K562 (cell line): ENCODE measurements around the gene CLPSL1. TPM values are rescaled to one million over a fixed set of nuclear protein-coding genes. Genes with fewer than 3 reads are reported as not detected.

ENCODE experiments used
- CHD7 ChIP-seq: fragments of 200-600 bp; sonication (generic); IDR thresholded peaks from one replicate; pipeline ENCODE4 v1.6.1; 2012; ENCODE audit warnings: mild to moderate bottlenecking, low read depth, low read length, inconsistent platforms
- MCM3 ChIP-seq: fragments of 450-650 bp; IDR thresholded peaks from 2 replicates; pipeline ENCODE4 v1.6.1; 2016
- MYC ChIP-seq, 2 experiments: fragments of 250-450 bp in 1 of 2; sonication (Bioruptor Pico) in 1 of 2; IDR thresholded peaks; 2 replicates each; pipeline versions ENCODE4 v1.5.1 to v1.6.1; 2012 to 2021; ENCODE audit warnings: low read depth in 2 of 2, borderline replicate concordance in 1 of 2, improper control_type of control experiment in 1 of 2, low read length in 1 of 2, mild to moderate bottlenecking in 1 of 2, moderate library complexity in 1 of 2
- NRF1 ChIP-seq, 2 experiments: fragments of 450-650 bp; IDR thresholded peaks in 1 of 2; conservative IDR thresholded peaks in 1 of 2; 2 replicates each; pipeline ENCODE4 v1.6.1; 2014; ENCODE audit warnings: mild to moderate bottlenecking in 2 of 2
- RBM17 ChIP-seq: fragments of 200-400 bp; formaldehyde crosslinking; IDR thresholded peaks from 2 replicates; pipeline ENCODE4 v1.6.1; 2017; ENCODE audit warnings: low read depth, mild to moderate bottlenecking, low read length, borderline replicate concordance
- ZNF444 ChIP-seq: fragments of 250-450 bp; sonication (Bioruptor Pico); IDR thresholded peaks from 2 replicates; pipeline ENCODE4 v1.4.0; 2020; ENCODE audit warnings: mild to moderate bottlenecking, moderate library complexity
- ZNF57 ChIP-seq: fragments of 450-650 bp; formaldehyde crosslinking; IDR thresholded peaks from 2 replicates; pipeline ENCODE4 v1.4.0; 2020; ENCODE audit warnings: mild to moderate bottlenecking, moderate library complexity
- polyA plus RNA-seq, 8 experiments: library from polyadenylated mRNA; depleted of rRNA in 4 of 8; stranded (reverse) in 5 of 8; unstranded in 3 of 8; fragments of >200 nt; fragmentation: Nextera tagmentation in 2 of 8; fragmentation: Illumina TruSeq in 1 of 8; extraction: Ambion mirVana in 2 of 8; extraction: Trizol in 1 of 8; gene quantifications; 2 replicates each; pipeline versions ENCODE4 v1.2.1 to v1.2.3, GENCODE V29; 2011 to 2014; ENCODE audit warnings: inconsistent platforms in 1 of 8, missing spikeins in 1 of 8
- total RNA-seq, 7 experiments: library from RNA; depleted of rRNA in 6 of 7; stranded (reverse); fragments of >200 nt in 6 of 7; fragmentation: Illumina TruSeq in 2 of 7; extraction: Trizol in 2 of 7; gene quantifications; 2 replicates each; pipeline versions ENCODE4 v1.2.1 to v1.2.3, GENCODE V29; 2011 to 2021; ENCODE audit warnings: low replicate concordance in 1 of 7
- TF ChIP-seq, protein P1 (sequence below), 3 experiments: IDR thresholded peaks in 2 of 3; conservative IDR thresholded peaks in 1 of 3; 2 replicates each; pipeline ENCODE4 v1.5.1; 2011 to 2012; ENCODE audit warnings: low read length in 3 of 3, mild to moderate bottlenecking in 3 of 3, control low read depth in 2 of 3, improper control_type of control experiment in 1 of 3, inconsistent platforms in 1 of 3, low read depth in 1 of 3, mixed read lengths in 1 of 3, moderate library complexity in 1 of 3; ENCODE audit not compliant: insufficient read depth in 2 of 3
- TF ChIP-seq, protein P2 (sequence below): sonication (generic); formaldehyde crosslinking; IDR thresholded peaks from 2 replicates; pipeline ENCODE4 v1.8.0; 2022; ENCODE audit warnings: mild to moderate bottlenecking, low read depth, missing genetic modification reagents

CLPSL1 gene
- total and polyA plus RNA-seq, 9 of the 15 experiments (the other 6 are each of a cell fraction or from before 2014, with no cell fraction given) = not detected

GRCh38 chr6:35731736-35732532 is 48.9 kb upstream of the CLPSL1 start (continued):
- TF ChIP-seq, protein P1, sequence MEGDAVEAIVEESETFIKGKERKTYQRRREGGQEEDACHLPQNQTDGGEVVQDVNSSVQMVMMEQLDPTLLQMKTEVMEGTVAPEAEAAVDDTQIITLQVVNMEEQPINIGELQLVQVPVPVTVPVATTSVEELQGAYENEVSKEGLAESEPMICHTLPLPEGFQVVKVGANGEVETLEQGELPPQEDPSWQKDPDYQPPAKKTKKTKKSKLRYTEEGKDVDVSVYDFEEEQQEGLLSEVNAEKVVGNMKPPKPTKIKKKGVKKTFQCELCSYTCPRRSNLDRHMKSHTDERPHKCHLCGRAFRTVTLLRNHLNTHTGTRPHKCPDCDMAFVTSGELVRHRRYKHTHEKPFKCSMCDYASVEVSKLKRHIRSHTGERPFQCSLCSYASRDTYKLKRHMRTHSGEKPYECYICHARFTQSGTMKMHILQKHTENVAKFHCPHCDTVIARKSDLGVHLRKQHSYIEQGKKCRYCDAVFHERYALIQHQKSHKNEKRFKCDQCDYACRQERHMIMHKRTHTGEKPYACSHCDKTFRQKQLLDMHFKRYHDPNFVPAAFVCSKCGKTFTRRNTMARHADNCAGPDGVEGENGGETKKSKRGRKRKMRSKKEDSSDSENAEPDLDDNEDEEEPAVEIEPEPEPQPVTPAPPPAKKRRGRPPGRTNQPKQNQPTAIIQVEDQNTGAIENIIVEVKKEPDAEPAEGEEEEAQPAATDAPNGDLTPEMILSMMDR (IDR thresholded peaks at IDR 0.05 in 2 of 3, conservative IDR thresholded peaks at IDR 0.05 in 1 of 3; ENCODE audit: insufficient read depth in 2 of 3, low read depth in 1 of 3, low read length in 3 of 3) = peak; percentile 30 to 50 (median 42)
- no peak for TF ChIP-seq RBM17
- no peak for TF ChIP-seq ZNF57
- no peak for TF ChIP-seq ZNF444 (CRISPR knock-in tag)
- peak; percentile 92 for TF ChIP-seq MYC (IDR thresholded peaks at IDR 0.05; ENCODE audit: low read depth, low read length)
- TF ChIP-seq MYC (CRISPR knock-in tag; IDR thresholded peaks at IDR 0.05; ENCODE audit: borderline replicate concordance, low read depth) = 0 out of 2 replicates have a peak, but pooled peaks have one; percentile 60
- TF ChIP-seq, protein P2, sequence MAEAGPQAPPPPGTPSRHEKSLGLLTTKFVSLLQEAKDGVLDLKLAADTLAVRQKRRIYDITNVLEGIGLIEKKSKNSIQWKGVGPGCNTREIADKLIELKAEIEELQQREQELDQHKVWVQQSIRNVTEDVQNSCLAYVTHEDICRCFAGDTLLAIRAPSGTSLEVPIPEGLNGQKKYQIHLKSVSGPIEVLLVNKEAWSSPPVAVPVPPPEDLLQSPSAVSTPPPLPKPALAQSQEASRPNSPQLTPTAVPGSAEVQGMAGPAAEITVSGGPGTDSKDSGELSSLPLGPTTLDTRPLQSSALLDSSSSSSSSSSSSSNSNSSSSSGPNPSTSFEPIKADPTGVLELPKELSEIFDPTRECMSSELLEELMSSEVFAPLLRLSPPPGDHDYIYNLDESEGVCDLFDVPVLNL (CRISPR knock-in tag) = no peak
- TF ChIP-seq NRF1 (conservative IDR thresholded peaks at IDR 0.05 in 1 of 2, IDR thresholded peaks at IDR 0.05 in 1 of 2) = peak; percentile 78 to 80
- TF ChIP-seq CHD7 = no peak
- no peak for TF ChIP-seq MCM3
